HK-2 (cell line): ENCODE measurements around the gene CTDP1.

Experiments used
- DNase-seq: peaks from one replicate; pipeline ENCODE4 v3.0.0-alpha.2; 2018; ENCODE audit not compliant: unreplicated experiment

CTDP1 gene

DNA sequence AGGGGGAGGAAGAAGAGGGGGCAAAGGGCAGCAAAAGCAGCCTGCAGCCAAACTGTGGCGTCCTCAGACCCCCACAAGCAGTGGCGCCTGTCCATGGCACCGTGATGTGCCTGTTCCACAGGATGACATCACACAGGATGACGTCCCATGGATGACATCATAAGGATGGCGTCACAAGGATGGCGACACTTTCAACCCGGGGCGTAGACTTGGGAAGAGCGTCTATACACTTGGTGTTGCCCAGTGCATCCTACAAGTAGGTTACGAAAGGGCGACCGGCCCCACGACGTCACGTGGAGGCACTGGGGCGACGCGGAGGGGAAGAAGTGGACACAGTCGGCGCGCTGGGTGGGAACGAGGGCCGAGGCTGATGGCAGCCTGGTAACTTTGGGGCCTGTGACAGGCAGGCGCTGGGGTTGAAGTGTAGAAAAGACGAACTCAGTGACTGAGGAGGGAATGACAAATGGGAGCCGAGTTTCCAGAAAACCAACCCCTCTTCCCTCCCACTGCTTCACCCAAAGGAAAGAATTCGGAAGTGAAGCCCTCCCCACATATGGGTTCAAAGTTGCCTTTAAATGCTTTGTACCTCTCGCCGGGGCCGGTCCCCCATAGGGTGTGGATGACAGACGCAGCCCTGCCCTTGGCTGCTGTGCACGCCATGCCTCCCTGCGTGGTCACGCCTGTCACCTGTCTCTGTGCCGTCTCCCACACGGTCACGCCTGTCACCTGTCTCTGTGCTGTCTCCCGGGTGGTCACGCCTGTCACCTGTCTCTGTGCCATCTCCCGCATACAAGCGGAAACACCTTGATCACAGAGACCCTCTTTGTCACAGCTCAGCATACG lies 104.7 kb downstream of the CTDP1 start:
- DNase-seq, result no peak

DNA sequence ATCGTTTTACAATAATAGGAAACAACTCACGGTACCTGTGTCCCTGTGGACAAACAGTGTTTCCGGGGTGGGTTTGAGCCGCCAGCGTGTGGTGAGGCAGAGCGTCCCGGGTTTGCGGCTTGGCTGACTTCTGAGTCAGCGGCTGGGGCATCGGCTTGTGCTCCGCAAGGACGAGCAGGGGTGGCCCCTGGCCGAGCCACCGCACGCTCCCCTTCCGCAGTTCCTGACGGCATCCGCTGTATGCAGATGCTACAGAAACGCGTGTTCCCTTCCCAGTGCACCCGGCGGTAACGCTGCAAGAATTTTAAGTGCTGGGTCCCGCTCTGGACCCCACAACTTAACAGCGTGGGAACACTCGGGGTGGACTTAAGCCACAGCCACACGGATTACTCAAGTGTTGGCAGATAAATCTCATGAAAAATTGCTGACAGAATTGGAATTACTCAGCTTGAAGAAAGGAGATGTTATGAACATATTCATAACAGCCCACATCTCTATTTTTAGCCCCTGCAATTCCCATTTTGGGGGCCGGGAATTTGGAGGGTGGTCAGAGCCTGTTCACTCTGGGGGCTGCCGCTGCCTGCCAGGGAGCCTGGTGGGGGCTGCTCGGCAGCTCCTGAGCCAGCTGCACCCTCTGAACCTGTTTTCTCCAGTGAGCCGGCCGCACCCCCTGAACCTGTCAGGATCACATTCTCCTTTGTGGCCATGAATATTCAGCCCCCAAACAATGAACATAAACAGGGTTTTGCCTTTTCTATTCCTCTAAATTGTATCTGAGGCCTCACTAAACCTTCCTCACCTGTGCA lies 105.6 kb downstream of the CTDP1 start:
- DNase-seq, result no peak

DNA sequence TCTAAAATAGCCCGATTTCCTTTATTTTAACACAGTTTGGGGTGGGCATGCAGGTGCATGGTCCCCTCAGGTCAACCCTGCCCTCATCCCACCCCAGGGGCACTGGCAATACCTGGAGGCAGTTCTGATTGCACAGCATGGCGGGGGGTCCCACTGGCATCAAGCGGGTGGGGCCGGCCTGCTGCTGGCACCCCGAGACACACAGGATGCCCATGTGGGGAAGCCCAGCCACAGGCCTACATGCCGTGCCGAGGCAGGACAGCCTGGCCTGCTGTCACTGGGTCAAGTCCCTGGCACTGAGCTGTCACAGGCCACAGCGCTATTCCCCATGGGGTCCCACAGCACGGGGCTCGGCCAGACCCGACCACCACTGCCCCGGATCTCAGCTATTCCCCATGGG lies 106.2 kb downstream of the CTDP1 start:
- DNase-seq, result no peak

DNA sequence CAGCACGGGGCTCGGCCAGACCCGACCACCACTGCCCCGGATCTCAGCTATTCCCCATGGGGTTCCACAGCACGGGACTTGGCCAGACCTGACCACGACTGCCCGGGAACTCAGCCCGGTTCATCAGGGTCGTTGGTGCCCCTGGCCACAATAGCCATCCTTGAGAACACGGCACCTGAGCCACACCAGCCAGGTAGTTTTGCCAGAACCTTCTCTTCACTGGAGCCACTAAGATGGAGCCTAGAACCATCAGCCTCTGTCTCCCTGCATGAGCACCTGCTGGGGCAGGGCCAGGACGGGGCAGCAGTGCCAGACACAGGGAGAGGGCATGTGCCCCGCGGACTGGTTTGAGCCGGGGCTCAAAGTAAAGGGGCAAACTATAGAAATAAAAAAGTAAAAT lies 106.7 kb downstream of the CTDP1 start:
- DNase-seq, result no peak

DNA sequence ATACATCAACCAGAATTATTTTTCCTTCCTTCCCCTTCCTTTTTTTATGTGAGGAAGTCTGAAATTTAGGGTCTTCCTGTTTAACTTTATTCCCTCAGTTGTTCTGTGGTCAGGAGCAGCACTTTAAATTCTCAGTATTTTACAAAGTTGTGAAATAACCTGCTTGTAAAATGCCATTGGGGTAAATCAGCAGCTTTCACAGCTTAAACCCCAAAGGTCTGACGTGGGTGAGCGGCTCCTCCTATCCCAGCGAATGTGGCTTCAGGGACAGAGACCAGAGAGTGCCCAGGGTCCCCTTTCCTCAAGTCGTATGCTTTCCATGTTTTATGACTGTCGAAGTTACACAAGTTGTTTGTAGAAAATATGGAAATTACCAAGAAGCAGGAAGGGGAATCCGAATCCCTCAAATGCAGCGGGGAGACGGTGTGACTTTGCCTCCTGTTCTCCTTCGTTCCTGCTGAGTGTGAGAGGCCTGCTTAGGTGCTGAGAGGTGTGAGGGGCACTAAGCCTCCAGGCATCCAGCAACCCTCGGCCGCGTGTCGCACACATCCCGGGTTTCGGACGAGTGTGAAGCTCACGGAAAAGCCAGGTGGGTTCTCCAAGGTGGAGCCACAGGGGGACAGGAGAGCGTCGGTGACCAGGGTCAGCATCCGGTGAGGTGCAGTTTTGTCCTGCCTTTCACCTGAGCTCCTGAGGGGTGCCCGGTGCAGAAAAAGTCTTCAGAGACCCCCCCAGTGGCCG lies 107.4 kb downstream of the CTDP1 start:
- no peak for DNase-seq

DNA sequence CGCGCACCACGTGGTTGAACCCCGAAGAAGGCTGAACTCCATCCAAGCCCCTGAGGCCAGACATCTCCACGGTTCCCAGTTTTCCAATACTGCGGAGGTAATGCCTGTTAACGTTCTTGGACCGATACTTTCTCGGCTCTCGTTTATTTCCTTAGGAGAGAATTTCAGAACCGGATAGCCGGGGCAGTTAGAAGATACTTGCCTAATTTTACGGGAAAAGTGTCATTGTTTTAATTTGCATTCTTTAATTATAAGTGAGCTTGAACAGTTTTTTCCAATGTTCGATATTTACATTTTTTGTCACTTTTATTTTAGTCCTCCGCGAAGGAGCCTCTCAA lies 107.9 kb downstream of the CTDP1 start:
- no peak for DNase-seq

DNA sequence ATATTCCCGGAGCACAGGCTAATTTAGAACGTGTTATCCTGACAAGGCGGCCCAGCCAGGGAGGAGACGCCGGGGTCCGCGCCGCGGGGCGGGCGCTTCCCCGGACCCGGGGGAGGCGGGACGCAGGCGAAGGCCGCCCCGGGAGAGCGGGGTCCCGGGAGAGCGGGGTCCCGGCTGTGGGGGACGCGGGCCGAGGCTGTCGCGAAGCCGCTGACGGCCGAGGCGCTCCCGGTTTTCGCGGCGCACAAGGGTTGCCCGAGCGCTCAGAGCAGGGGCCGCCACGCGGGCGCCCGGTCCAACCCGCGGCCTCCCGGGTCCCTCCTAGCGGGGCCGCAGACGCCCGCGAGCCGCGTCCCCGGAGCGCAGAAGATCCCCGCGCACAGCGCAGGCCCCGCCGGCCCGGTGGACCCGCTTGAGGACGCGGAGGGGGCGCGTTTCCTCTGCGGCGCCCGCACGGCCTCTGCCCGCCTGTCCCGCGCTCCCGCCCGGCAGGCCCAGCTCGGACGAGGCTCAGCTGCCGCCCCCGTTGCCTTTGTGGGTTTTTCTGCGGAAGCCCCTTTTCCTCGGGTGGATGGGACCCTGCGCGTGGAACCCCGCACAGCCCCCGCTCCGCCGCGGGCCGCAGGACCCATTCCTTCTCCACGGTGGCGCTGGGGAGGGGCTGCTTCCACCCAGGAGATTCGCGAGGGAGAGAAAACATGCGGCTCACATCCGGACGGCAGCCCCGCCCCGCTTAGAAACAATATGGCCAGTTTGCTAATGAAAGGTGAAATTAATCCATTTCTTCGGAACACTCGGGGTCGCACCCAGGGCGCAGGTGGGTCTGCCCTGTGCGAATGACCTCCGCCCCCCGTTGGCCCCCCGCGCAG lies 108.5 kb downstream of the CTDP1 start:
- no peak for DNase-seq

DNA sequence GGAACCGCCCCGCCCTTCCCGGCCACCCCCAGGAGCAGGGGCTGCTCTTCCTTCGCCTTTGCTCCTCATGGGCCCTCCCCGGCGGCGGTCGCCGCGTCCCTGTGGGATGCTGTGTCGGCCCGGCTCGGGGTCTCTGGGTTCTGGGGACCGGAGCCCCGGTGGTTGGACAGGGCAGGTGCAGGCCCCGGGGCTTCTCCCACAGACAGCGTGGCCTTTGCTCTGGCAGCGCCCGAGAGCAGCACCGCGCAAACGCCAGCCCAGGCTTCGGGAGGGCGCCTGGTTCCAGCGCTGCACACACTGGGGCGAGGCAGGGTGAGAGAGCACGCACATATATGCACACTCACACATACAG lies 109.1 kb downstream of the CTDP1 start:
- no peak for DNase-seq

GRCh38 chr18:79789091-79789891 lies 109.7 kb downstream of the CTDP1 start:
- no peak for DNase-seq

- no peak for DNase-seq
These were observed 110.6 kb downstream of the CTDP1 start for GRCh38 chr18:79789901-79790890.

GRCh38 chr18:79790996-79791972 lies 111.7 kb downstream of the CTDP1 start:
- DNase-seq, result peak; percentile 61

DNA sequence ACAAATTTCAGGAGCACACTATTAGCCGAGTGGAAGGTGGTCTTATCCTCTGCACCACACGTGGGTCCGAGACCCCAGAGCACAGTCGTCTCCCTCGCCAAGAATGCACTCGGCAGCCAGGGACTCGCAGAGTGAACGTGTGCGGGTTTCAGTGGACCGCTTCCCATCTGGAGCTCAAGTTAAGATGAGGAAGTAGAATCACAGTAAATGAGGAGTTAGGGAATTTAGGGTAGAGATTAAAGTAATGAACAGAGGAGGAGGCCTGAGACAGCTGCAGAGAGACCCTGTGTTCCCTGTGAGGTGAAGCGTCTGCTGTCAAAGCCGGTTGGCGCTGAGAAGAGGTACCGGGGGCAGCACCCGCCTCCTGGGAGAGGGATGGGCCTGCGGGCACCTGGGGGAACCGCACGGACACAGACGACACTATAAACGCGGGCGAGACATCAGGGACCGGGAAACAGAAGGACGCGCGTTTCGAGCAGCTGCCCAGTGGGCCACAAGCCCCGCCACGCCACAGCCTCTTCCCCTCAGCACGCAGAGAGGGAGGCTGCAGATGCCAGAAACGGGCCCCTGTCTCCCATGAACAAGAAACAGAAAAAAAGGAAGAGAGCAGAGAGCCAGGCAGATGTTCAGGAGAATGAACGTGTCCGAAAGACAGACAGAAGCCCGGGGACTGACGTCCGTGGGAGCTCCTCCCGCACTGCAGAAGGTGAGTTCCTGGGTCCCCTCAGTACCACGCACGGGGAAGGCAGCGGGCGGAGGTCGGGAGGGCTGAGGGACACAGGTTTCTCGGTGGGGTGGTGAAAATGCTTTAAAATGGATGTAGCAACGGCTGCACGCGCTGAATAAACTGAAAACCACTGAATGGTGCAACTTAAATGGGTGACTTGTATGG lies 112.7 kb downstream of the CTDP1 start:
- DNase-seq, result no peak

DNA sequence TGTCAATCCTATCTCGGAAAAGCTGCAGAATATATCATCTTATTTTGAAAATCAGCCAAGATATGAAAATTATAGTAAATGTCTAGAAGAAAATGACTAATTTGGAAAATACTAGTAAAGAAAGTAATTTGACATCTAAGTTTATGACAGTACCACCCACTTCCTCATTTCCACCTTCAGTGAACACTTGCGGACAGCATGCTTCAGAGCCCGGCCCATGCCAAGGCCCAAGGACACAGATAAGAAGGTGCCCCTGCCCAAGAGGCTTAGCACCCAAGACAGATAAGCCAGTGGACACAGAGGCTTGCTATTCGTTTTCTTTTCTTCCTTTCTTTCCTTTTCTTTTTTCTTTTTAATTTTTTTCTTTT lies 113.4 kb downstream of the CTDP1 start:
- DNase-seq, result no peak

DNA sequence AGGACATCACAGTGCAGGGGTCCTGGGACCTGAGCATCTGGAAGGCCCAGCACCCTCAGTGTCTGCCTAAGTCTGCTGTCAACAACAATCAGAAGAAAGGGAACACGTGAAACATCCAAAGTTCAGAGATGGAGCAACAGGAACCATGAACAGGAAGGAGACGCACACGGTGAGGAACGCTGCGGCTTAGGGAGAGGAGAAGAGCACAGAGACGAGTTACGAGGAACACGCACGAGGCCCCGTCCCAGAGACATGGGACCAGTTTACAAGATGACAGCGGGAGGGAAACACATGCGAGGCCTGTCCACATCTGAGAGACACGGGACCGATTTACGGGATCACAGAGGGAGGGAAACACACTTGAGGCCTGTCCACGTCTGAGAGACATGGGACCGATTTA lies 115.2 kb downstream of the CTDP1 start:
- DNase-seq, result no peak

DNA sequence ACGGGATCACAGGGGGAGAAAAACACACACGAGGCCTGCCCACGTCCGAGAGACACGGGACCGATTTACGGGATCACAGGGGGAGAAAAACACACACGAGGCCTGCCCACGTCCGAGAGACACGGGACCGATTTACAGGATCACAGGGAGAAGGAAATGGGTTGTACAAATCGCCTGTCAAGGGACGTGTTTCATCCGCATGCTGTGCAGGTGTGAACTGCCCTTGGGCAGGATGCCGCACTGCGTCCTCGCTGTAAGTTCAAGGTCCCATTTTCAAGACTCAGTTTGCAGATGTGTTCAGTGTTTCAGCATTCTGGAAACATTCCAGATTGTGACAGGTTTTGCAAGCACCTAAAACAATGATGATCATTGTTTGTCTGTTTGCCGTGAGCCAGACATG lies 115.8 kb downstream of the CTDP1 start:
- no peak for DNase-seq

GRCh38 chr18:79796016-79796415 lies 116.4 kb downstream of the CTDP1 start:
- no peak for DNase-seq
